ENCODE data around the gene C9. TPM values are rescaled to one million over a fixed set of nuclear protein-coding genes. Genes with fewer than 3 reads are reported as not detected.
"Not testable (repeated sequence)": the region's sequence is repeated elsewhere in the genome, so short reads cannot be mapped to it uniquely, and the experiment has no call there.

The C9 gene
- total RNA-seq = not detected

- no peaks in the 10 kb centered on the region for H3K27me3 Mint-ChIP-seq
- H3K9me3 Mint-ChIP-seq = no peaks in the 10 kb centered on the region
- no peak within 1 kb of the TSS for H3K27ac Mint-ChIP-seq
- H3K4me1 Mint-ChIP-seq = no peaks in the 10 kb centered on the region
- no peak within 1 kb of the TSS for H3K4me3 Mint-ChIP-seq
- H3K36me3 Mint-ChIP-seq = no peaks in the 10 kb centered on the region
- DNase-seq = no peak
Measured at GRCh38 chr5:39364367-39364766, at the start of gene C9. Gene C9 (minus strand): TSS chr5:39364495. CDS start chr5:39364464, 31 bp downstream.

- H3K4me1 Mint-ChIP-seq = no peaks in the 10 kb centered on the region
- H3K27me3 Mint-ChIP-seq = peaks cover 6% of the 10 kb centered on the region
- no peak for DNase-seq
- no peak overlapping the region for H3K27ac Mint-ChIP-seq
- H3K36me3 Mint-ChIP-seq = no peaks in the 10 kb centered on the region
- no peaks in the 10 kb centered on the region for H3K9me3 Mint-ChIP-seq
- H3K4me3 Mint-ChIP-seq = no peak overlapping the region
Measured at GRCh38 chr5:39413771-39414170, 49.5 kb upstream of the C9 start.

GRCh38 chr5:39412721-39413394 lies 48.6 kb upstream of the C9 start:
- Mint-ChIP-seq H3K4me1 (no peaks in the 10 kb centered on the region), H3K27ac (no peak overlapping the region), H3K36me3 (no peaks in the 10 kb centered on the region), H3K27me3 (peaks cover 6% of the 10 kb centered on the region), H3K9me3 (no peaks in the 10 kb centered on the region), H3K4me3 (no peak overlapping the region)
- no peak for DNase-seq

- H3K9me3 Mint-ChIP-seq = no peaks in the 10 kb centered on the region
- H3K36me3 Mint-ChIP-seq = no peaks in the 10 kb centered on the region
- H3K27ac Mint-ChIP-seq = no peak overlapping the region
- DNase-seq = no peak
- H3K27me3 Mint-ChIP-seq = peaks cover 9% of the 10 kb centered on the region
- no peaks in the 10 kb centered on the region for H3K4me1 Mint-ChIP-seq
- no peak overlapping the region for H3K4me3 Mint-ChIP-seq
Measured at GRCh38 chr5:39411985-39412384, 47.7 kb upstream of the C9 start.

GRCh38 chr5:39411061-39411460 lies 46.8 kb upstream of the C9 start:
- Mint-ChIP-seq H3K4me3 (no peak overlapping the region), H3K9me3 (no peaks in the 10 kb centered on the region), H3K27ac (no peak overlapping the region), H3K4me1 (no peaks in the 10 kb centered on the region), H3K36me3 (no peaks in the 10 kb centered on the region), H3K27me3 (peaks cover 7% of the 10 kb centered on the region)
- DNase-seq = no peak

GRCh38 chr5:39409033-39409432 lies 44.7 kb upstream of the C9 start:
- H3K27ac Mint-ChIP-seq = no peak overlapping the region
- no peaks in the 10 kb centered on the region for H3K9me3 Mint-ChIP-seq
- H3K27me3 Mint-ChIP-seq = peaks cover 3% of the 10 kb centered on the region
- no peaks in the 10 kb centered on the region for H3K36me3 Mint-ChIP-seq
- DNase-seq = no peak
- no peaks in the 10 kb centered on the region for H3K4me1 Mint-ChIP-seq
- no peak overlapping the region for H3K4me3 Mint-ChIP-seq

- no peaks in the 10 kb centered on the region for H3K36me3 Mint-ChIP-seq
- DNase-seq = no peak
- H3K4me3 Mint-ChIP-seq = no peak overlapping the region
- H3K27ac Mint-ChIP-seq = no peak overlapping the region
- no peaks in the 10 kb centered on the region for H3K4me1 Mint-ChIP-seq
- peaks cover 3% of the 10 kb centered on the region for H3K27me3 Mint-ChIP-seq
- no peaks in the 10 kb centered on the region for H3K9me3 Mint-ChIP-seq
Measured at GRCh38 chr5:39405083-39405843, 41.0 kb upstream of the C9 start.

GRCh38 chr5:39403761-39404160 lies 39.5 kb upstream of the C9 start:
- H3K4me3 Mint-ChIP-seq, DNase-seq, H3K4me1 Mint-ChIP-seq, H3K27ac Mint-ChIP-seq, H3K27me3 Mint-ChIP-seq, H3K9me3 Mint-ChIP-seq, H3K36me3 Mint-ChIP-seq: not testable (repeated sequence)

GRCh38 chr5:39402140-39402539 lies 37.8 kb upstream of the C9 start:
- H3K27me3 Mint-ChIP-seq, H3K4me1 Mint-ChIP-seq, H3K9me3 Mint-ChIP-seq, H3K4me3 Mint-ChIP-seq, DNase-seq, H3K36me3 Mint-ChIP-seq, H3K27ac Mint-ChIP-seq: not testable (repeated sequence)

GRCh38 chr5:39400713-39401578 lies 36.7 kb upstream of the C9 start:
- Mint-ChIP-seq H3K4me1 (peaks cover 4% of the 10 kb centered on the region), H3K27ac (no peak overlapping the region), H3K4me3 (no peak overlapping the region), H3K9me3 (no peaks in the 10 kb centered on the region), H3K36me3 (no peaks in the 10 kb centered on the region), H3K27me3 (no peaks in the 10 kb centered on the region)
- DNase-seq = no peak

GRCh38 chr5:39399135-39400036 lies 35.1 kb upstream of the C9 start:
- Mint-ChIP-seq H3K4me1 (peaks cover 4% of the 10 kb centered on the region), H3K4me3 (no peak overlapping the region), H3K27me3 (no peaks in the 10 kb centered on the region), H3K27ac (no peak overlapping the region), H3K36me3 (no peaks in the 10 kb centered on the region), H3K9me3 (no peaks in the 10 kb centered on the region)
- DNase-seq = no peak

GRCh38 chr5:39396843-39397242 lies 32.5 kb upstream of the C9 start:
- Mint-ChIP-seq H3K4me3 (no peak overlapping the region), H3K4me1 (peaks cover 4% of the 10 kb centered on the region), H3K27me3 (no peaks in the 10 kb centered on the region), H3K27ac (no peak overlapping the region), H3K36me3 (no peaks in the 10 kb centered on the region), H3K9me3 (no peaks in the 10 kb centered on the region)
- no peak for DNase-seq

GRCh38 chr5:39395521-39395920 lies 31.2 kb upstream of the C9 start:
- peaks cover 4% of the 10 kb centered on the region for H3K4me1 Mint-ChIP-seq

GRCh38 chr5:39394946-39395345 lies 30.7 kb upstream of the C9 start:
- no peak for DNase-seq
- Mint-ChIP-seq H3K9me3 (no peaks in the 10 kb centered on the region), H3K27ac (no peak overlapping the region), H3K36me3 (no peaks in the 10 kb centered on the region), H3K27me3 (no peaks in the 10 kb centered on the region), H3K4me1 (peaks cover 4% of the 10 kb centered on the region), H3K4me3 (no peak overlapping the region)

More at GRCh38 chr5:39395521-39395920, 31.2 kb upstream of the C9 start:
- H3K36me3 Mint-ChIP-seq = no peaks in the 10 kb centered on the region
- no peaks in the 10 kb centered on the region for H3K9me3 Mint-ChIP-seq
- H3K4me3 Mint-ChIP-seq = no peak overlapping the region
- DNase-seq = no peak
- no peaks in the 10 kb centered on the region for H3K27me3 Mint-ChIP-seq
- no peak overlapping the region for H3K27ac Mint-ChIP-seq

All from activated naive CD8-positive, alpha-beta T cell treated with anti-CD3 and anti-CD28 coated beads for 36 hours (primary cell).